Right forelimb (tissue), 1 donor: Measurements from ENCODE around the gene SCAF1.
"Not testable (repeated sequence)": the region's sequence is repeated elsewhere in the genome, so short reads cannot be mapped to it uniquely, and the experiment has no call there.

Source experiments
- DNase-seq: peaks from one replicate; pipeline ENCODE4 v3.0.0-alpha.2; 2018

Gene SCAF1

DNA sequence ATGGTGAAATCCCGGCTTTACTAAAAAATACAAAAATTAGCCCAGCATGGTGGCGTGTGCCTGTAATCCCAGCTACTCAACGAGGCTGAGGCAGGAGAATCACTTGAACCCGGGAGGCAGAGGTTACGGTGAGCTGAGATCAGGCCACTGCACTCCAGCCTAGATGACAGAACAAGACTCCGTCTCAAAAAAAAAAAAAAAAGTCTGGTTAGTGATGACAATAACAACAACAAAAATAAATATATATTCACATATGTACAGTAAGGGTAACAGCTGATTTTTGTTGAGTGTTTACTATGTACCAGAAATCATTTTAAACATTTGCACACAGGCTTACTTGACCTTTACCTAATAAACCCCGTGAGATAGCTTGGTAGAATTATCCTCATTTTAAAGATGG, 25.1 kb upstream of the SCAF1 start:
- DNase-seq = no peak

- DNase-seq = not testable (repeated sequence)
These were observed 24.1 kb upstream of the SCAF1 start for GRCh38 chr19:49617860-49618259.

GRCh38 chr19:49624967-49625910, 16.8 kb upstream of the SCAF1 start:
- DNase-seq = no peak

DNA sequence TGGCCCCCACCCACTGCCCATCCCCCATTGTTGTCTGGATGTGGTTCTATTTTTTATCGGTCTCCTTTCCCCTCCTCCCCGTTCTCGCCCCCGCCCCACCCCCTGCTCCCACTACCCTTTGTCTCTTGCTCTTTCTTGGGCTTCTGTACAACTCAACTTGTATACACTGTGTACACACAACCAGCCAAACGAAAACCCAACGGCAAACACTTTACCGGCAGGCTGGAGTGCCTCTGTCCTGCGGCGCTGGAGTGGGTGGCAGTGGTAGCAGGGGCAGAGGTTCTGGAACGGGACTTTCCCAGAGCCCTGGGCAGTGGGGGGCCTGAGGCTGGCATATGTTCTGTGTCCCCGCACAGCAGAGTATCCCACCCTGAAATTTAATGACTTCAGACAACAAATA, 15.8 kb upstream of the SCAF1 start:
- DNase-seq = no peak

DNA sequence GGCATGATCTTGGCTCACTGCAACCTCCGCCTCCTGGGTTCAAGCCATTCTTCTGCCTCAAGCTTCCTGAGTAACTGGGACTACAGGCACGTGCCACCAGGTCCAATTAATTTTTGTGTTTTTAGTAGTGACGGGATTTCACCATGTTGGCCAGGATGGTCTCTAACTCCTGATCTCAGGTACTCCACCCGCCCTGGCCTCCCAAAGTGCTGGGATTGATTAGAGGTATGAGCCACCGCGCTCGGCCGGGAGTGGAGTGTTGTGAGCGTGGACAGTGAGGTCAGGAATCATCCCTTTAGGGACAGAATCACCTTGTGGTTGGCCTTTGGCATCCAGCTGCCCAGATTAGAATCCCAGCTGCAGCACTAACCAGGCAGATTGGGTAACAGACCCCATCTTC, 12.3 kb upstream of the SCAF1 start:
- no peak for DNase-seq

DNA sequence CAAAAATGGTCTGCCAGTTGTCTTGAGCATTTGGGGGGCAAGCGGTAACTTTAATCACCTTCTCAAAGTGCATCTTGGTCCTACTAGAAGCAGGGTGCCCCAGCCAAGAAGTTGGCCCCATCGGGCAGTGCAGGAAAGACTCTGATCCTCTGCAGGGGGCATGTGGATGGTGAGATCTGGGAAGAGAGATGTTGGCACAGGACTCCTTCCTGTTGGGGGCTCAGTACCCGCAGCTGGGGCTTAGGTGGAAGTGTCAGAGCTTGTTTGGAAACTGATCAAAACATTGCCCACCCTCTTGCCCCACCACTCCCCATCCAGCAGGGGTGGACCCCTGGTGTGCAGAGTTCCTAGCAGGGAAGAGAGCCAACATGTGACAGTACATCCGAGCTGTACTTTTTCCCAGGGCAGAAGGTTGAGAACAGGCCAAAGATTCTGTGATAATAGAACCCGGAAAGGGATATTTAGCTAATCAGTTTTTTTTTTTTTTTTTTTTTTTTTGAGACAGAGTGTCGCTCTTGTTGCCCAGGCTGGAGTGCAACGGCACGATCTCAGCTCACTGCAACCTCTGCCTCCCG, 10.9 kb upstream of the SCAF1 start:
- DNase-seq = no peak

GRCh38 chr19:49631610-49632192, 10.3 kb upstream of the SCAF1 start:
- no peak for DNase-seq

GRCh38 chr19:49632576-49632975, 9.4 kb upstream of the SCAF1 start:
- DNase-seq = no peak

- not testable (repeated sequence) for DNase-seq
These were observed 8.7 kb upstream of the SCAF1 start for GRCh38 chr19:49633273-49633672.

DNA sequence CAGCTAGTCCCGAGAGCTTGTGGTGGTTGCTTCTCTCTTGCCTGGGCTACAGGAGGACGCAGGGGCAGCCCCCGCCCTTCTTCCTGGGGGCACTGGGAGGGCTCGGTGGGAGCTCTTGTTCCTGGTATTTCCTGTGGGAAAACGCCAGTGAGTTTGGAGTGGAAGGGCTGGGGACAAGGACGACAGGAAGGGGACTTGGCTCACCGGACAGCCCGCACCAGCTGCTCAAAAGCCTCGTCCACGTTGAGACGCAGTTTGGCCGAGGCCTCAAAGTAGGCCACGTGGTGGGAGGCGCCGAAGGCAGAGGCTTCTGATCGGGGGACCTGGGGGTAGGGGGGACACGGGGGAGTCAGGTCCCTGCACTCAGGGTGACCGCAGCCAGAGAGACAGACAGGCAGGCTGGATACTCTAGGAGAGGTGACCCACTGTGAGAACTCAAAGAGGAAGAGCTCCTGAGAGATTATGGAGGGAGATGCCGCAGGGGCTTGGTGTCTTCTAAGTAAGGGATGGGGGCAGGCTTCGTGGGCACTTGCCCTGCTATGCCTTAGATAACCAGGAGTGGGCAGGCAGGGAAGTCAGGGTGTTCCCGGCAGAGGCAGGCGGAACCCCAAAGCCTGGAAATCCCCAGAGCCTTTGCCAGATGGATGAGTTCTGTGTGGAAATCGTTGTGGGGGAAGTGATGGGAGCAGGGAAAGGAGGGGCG, 6.3 kb upstream of the SCAF1 start:
- DNase-seq = no peak

- no peak for DNase-seq
These were observed 5.6 kb upstream of the SCAF1 start for GRCh38 chr19:49636233-49636932.

DNA sequence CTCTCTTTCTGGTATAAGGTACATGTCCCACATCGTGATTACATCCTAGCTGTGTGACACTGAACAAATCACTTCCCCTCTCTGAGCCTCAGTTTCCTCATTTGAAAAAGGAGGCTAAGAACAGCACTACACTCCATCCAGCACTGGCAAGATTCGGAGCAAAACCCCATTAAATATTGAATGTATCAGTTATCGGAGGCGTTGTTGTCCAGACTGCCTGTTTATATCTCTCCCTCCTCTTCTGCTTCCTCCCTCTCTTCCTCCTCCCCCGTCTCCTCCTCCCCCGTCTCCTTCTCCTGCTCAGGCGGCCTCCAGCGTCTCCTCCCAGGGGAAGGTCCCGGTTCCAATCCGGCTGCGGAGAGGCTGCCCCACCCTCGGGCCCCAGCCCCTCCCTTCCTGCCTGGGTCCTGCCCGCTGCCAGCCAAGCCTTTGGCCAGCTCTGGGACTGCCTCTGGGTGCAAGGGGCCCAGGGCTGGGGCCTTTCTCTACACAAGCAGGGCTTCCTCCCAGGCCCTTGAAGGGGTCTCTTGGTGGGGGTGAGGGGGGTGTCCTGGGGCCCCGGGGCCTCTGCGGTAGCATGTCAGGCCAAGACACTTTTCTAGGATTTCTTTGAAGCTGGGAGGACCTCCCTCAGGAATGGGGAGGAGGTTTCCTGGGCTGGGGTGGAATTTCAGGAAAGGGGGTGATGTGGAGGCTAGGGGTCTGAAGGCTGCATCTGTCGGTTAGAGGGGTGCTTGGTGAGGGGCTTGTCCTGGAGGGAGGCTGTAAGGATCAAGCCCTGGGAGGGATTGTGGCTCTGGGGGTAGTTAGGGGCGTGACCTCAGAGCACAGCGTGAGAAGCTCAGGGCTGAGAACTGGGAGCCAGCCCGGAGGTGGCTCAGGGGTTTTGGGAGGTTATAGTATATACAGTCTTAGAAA, 3.9 kb upstream of the SCAF1 start:
- peak; percentile 82 for DNase-seq

GRCh38 chr19:49639401-49640112, 2.5 kb upstream of the SCAF1 start:
- DNase-seq = no peak

DNA sequence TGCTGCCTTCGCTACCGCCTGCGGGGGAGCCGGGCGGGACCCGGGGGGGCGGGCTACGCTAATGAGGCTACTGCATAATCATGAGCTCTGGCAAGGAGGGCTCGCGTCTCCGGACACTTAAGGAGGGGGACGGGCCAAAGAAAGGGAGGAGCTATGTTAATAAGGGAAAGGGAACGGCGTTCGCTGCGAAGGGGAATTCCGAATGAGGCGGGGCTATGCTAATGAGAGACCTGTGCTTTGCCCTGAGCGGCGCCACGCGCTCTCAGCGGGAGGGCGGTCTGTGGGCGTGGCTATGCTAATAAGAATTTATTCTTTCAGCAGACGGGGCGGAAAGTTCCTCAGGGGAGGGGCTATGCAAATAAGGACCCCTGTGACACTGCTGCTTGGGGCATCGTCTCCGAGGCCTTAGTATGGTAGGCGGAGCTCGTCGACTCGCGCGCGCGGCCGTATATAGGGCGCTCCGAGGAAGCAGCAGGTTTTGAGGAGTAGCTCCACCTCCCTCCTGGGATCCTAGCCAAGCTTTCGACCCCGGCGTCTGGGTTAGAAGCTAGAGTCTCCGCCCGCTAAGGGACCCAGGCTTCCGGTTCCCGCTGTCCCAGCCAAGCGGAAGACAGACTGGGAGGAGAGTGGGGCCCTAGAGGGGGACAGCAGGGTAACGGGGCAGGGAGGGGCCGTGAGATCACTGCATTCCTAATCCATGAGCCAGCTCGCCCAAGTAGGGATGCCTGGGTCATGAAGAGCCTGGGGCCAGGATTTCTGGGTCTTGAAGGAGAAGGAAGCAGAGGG, 1.7 kb upstream of the SCAF1 start, which contains the start of gene RRAS:
Gene RRAS (minus strand): TSS at position 31 of the 786 bp plus-strand sequence. CDS start 45 bp downstream, outside the sequence.
- peak; percentile 99 for DNase-seq

GRCh38 chr19:49642492-49643035, 555 bp downstream of the SCAF1 start:
- DNase-seq = no peak

- no peak for DNase-seq
These were observed 1.5 kb downstream of the SCAF1 start for GRCh38 chr19:49643466-49643865.

- DNase-seq = no peak
These were observed 3.6 kb downstream of the SCAF1 start for GRCh38 chr19:49645592-49645991.

DNA sequence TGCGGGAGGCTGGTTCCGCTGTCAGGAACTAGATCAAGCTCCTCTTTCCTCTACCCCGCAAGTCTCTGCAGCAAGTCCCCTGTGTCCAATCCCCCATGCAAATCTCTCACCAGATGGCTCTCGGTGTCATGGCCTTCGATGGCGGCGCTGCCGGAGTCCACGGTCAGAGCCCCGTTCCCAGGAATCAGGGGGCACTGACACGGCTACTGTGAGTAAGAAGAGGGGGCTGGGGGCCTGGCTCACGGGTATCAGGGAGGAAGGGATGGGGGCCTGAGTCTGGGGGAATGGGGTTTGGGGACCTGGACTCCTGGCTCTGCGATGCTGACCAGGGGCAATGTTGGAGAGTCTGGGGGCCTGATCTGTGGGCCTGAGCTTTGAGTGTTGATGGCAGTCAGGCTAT, 4.0 kb downstream of the SCAF1 start:
- no peak for DNase-seq

DNA sequence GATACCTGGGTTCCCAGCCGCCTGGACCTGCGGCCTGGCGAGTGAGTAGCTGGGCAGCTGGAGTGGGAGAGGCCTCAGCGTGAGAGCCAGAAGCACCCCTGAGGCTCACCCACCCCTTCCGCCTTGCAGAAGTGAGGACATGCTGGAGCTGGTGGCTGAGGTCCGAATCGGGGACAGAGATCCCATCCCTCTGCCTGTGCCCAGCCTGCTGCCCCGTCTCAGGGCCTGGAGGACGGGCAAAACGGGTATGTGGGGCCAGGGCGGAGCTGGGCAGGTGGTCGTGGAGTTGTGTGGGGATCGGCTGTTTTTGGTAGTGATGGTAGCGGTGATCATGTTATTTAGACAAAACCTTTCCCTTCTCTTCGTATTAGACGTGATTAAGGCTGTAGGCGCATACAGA, 4.6 kb downstream of the SCAF1 start:
- no peak for DNase-seq
